GM19452 (cell line): Measurements from ENCODE around the gene ABLIM3.
A peak's percentile ranks its signal among the peaks of the same experiment; 100 is the strongest.

Source experiments
- ATAC-seq: cut with Tn5 transposase; IDR thresholded peaks from one replicate; pipeline ENCODE4 v1.9.1; 2021; ENCODE audit not compliant: unreplicated experiment

Gene ABLIM3

GRCh38 chr5:149215478-149216090 is 74.3 kb downstream of the ABLIM3 start:
- ATAC-seq: no peak

GRCh38 chr5:149216496-149216895 is 75.2 kb downstream of the ABLIM3 start:
- ATAC-seq: no peak

GRCh38 chr5:149217096-149217802 is 76.0 kb downstream of the ABLIM3 start:
- no peak for ATAC-seq

GRCh38 chr5:149217803-149218155 is 76.5 kb downstream of the ABLIM3 start:
- no peak for ATAC-seq

- ATAC-seq: no peak
Measured at GRCh38 chr5:149219584-149219983, 78.3 kb downstream of the ABLIM3 start.

GRCh38 chr5:149220750-149221149 is 79.5 kb downstream of the ABLIM3 start:
- no peak for ATAC-seq

- ATAC-seq: no peak
Measured at GRCh38 chr5:149221326-149221725, 80.0 kb downstream of the ABLIM3 start.

GRCh38 chr5:149221731-149222342 is 80.5 kb downstream of the ABLIM3 start:
- no peak for ATAC-seq

- no peak for ATAC-seq
Measured at GRCh38 chr5:149223081-149223848, 82.0 kb downstream of the ABLIM3 start.

- ATAC-seq: no peak
Measured at GRCh38 chr5:149224282-149224681, 83.0 kb downstream of the ABLIM3 start.

- no peak for ATAC-seq
Measured at GRCh38 chr5:149227168-149227826, 86.0 kb downstream of the ABLIM3 start.

- ATAC-seq: no peak
Measured at GRCh38 chr5:149228618-149229297, 87.5 kb downstream of the ABLIM3 start.

GRCh38 chr5:149229298-149229937 is 88.1 kb downstream of the ABLIM3 start:
- ATAC-seq: no peak

- ATAC-seq: no peak
Measured at GRCh38 chr5:149235841-149236240, 94.5 kb downstream of the ABLIM3 start.

GRCh38 chr5:149237662-149238061 is 96.4 kb downstream of the ABLIM3 start:
- no peak for ATAC-seq

- ATAC-seq: no peak
Measured at GRCh38 chr5:149238540-149238939, 97.2 kb downstream of the ABLIM3 start.

- no peak for ATAC-seq
Measured at GRCh38 chr5:149239917-149240316, 98.6 kb downstream of the ABLIM3 start.

GRCh38 chr5:149240354-149240998 is 99.2 kb downstream of the ABLIM3 start:
- ATAC-seq: peak; percentile 81

GRCh38 chr5:149242339-149242738 is 101.0 kb downstream of the ABLIM3 start:
- ATAC-seq: no peak

GRCh38 chr5:149246906-149247305 is 105.6 kb downstream of the ABLIM3 start:
- ATAC-seq: no peak
